ENCODE measurements around the gene KLHL29.

- TF ChIP-seq CTCF (IDR thresholded peaks at IDR 0.05; ENCODE audit: low read depth, low read length) (no peak), POLR2A (IDR thresholded peaks at IDR 0.05; ENCODE audit: extremely low read depth, insufficient read length) (no peak)
Measured at GRCh38 chr2:23485261-23485660, 100.3 kb downstream of the KLHL29 start.

Data from NB4 (cell line).